ENCODE data around the gene BIRC6. TPM values are rescaled to one million over a fixed set of nuclear protein-coding genes. Genes with fewer than 3 reads are reported as not detected.

BIRC6 gene
- total and polyA plus RNA-seq, 2 of the 8 experiments (the other 6 are each of a cell fraction or from before 2014, with no cell fraction given) = 32.5 to 69.5 TPM

DNA sequence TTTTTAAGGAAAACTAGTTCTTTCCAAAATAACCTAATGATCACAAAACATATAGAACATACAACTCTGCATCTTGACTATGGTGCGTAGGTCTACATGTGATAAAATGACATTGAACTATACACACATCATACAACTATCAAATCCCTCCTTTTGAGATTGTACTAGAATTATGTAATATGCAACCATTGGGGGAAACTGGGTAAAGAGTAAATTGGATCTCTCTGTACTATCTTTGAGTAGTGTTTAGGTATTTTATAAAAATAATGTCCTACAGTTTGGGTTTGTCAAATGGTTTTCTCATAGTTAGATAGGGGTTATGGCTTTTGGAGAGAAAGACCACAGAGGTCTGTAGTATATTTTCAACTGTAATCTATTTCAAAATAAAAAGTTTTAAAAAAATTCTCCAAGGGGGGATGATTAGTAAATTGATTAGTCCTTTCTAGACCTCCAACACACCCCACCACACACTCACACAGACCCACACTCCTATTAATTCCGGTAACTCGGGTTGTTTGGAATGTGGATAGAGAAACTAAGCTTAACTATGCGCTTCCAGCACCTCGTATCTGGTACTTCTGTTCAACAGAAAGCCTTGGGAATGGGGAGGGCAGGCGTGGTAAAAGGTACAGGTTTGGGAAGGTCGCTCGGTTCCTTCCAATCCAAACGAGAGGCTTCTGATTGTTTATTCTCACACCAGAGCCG lies 695 bp upstream of the BIRC6 start (continued):
- TF ChIP-seq, protein P1, sequence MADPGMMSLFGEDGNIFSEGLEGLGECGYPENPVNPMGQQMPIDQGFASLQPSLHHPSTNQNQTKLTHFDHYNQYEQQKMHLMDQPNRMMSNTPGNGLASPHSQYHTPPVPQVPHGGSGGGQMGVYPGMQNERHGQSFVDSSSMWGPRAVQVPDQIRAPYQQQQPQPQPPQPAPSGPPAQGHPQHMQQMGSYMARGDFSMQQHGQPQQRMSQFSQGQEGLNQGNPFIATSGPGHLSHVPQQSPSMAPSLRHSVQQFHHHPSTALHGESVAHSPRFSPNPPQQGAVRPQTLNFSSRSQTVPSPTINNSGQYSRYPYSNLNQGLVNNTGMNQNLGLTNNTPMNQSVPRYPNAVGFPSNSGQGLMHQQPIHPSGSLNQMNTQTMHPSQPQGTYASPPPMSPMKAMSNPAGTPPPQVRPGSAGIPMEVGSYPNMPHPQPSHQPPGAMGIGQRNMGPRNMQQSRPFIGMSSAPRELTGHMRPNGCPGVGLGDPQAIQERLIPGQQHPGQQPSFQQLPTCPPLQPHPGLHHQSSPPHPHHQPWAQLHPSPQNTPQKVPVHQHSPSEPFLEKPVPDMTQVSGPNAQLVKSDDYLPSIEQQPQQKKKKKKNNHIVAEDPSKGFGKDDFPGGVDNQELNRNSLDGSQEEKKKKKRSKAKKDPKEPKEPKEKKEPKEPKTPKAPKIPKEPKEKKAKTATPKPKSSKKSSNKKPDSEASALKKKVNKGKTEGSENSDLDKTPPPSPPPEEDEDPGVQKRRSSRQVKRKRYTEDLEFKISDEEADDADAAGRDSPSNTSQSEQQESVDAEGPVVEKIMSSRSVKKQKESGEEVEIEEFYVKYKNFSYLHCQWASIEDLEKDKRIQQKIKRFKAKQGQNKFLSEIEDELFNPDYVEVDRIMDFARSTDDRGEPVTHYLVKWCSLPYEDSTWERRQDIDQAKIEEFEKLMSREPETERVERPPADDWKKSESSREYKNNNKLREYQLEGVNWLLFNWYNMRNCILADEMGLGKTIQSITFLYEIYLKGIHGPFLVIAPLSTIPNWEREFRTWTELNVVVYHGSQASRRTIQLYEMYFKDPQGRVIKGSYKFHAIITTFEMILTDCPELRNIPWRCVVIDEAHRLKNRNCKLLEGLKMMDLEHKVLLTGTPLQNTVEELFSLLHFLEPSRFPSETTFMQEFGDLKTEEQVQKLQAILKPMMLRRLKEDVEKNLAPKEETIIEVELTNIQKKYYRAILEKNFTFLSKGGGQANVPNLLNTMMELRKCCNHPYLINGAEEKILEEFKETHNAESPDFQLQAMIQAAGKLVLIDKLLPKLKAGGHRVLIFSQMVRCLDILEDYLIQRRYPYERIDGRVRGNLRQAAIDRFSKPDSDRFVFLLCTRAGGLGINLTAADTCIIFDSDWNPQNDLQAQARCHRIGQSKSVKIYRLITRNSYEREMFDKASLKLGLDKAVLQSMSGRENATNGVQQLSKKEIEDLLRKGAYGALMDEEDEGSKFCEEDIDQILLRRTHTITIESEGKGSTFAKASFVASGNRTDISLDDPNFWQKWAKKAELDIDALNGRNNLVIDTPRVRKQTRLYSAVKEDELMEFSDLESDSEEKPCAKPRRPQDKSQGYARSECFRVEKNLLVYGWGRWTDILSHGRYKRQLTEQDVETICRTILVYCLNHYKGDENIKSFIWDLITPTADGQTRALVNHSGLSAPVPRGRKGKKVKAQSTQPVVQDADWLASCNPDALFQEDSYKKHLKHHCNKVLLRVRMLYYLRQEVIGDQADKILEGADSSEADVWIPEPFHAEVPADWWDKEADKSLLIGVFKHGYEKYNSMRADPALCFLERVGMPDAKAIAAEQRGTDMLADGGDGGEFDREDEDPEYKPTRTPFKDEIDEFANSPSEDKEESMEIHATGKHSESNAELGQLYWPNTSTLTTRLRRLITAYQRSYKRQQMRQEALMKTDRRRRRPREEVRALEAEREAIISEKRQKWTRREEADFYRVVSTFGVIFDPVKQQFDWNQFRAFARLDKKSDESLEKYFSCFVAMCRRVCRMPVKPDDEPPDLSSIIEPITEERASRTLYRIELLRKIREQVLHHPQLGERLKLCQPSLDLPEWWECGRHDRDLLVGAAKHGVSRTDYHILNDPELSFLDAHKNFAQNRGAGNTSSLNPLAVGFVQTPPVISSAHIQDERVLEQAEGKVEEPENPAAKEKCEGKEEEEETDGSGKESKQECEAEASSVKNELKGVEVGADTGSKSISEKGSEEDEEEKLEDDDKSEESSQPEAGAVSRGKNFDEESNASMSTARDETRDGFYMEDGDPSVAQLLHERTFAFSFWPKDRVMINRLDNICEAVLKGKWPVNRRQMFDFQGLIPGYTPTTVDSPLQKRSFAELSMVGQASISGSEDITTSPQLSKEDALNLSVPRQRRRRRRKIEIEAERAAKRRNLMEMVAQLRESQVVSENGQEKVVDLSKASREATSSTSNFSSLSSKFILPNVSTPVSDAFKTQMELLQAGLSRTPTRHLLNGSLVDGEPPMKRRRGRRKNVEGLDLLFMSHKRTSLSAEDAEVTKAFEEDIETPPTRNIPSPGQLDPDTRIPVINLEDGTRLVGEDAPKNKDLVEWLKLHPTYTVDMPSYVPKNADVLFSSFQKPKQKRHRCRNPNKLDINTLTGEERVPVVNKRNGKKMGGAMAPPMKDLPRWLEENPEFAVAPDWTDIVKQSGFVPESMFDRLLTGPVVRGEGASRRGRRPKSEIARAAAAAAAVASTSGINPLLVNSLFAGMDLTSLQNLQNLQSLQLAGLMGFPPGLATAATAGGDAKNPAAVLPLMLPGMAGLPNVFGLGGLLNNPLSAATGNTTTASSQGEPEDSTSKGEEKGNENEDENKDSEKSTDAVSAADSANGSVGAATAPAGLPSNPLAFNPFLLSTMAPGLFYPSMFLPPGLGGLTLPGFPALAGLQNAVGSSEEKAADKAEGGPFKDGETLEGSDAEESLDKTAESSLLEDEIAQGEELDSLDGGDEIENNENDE (IDR thresholded peaks at IDR 0.05; ENCODE audit: insufficient replicate concordance, low read length) = no peak
- no peak for TF ChIP-seq CREB1 (IDR thresholded peaks at IDR 0.05)
- TF ChIP-seq PHF8 (conservative IDR thresholded peaks at IDR 0.05; ENCODE audit: low read depth, low read length) = no peak
- TF ChIP-seq SP2 (IDR thresholded peaks at IDR 0.05; ENCODE audit: low read length) = no peak

Data from H1 (cell line).